GM19397 (cell line): ENCODE data around the gene AFG1L.
"Not testable (repeated sequence)": the region's sequence is repeated elsewhere in the genome, so short reads cannot be mapped to it uniquely, and the experiment has no call there.

Experiments used
- ATAC-seq: cut with Tn5 transposase; IDR thresholded peaks from one replicate; pipeline ENCODE4 v1.9.1; 2021; ENCODE audit warnings: mild to moderate bottlenecking, moderate library complexity; ENCODE audit not compliant: unreplicated experiment

The AFG1L gene

GRCh38 chr6:108507316-108507715 lies 212.5 kb downstream of the AFG1L start:
- no peak for ATAC-seq

DNA sequence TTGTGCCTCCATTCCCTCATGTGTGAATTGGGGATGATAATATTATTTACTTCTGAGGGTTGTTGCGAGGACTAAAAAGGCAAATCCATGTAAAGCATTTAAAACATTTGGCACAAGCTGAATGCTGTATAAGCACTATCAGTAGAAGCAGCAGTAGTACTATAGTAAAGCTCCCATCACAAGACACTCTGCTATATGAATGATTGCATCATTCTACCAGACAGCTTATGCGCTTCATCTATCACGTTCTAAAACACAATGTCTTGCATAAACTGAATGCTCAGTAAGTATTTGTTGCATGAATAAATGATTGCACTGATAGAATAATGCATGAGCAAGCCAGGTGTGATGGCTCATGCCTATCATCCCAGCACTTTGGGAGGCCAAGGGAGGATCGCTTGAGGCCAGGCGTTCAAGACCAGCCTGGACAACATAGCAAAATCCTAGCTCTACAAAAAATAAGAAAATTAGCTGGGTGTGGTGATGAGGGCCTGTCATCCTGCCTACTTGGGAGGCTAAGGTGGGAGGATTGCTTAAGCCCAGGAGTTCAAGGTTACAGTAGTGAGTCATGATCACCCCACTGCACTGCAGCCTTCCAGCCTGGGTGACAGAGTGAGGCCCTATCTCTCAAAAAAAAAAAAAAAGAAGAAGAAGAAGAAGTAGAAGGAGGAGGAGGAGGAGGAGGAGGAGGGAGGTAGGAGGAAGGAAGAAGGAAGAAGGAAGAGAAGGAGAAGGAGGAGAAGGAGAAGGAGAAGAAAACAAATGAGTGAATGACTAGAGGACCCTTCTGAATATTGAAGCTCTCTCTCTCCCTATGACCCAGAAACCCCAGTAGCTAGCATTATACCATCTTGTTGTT lies 215.8 kb downstream of the AFG1L start:
- ATAC-seq: no peak

DNA sequence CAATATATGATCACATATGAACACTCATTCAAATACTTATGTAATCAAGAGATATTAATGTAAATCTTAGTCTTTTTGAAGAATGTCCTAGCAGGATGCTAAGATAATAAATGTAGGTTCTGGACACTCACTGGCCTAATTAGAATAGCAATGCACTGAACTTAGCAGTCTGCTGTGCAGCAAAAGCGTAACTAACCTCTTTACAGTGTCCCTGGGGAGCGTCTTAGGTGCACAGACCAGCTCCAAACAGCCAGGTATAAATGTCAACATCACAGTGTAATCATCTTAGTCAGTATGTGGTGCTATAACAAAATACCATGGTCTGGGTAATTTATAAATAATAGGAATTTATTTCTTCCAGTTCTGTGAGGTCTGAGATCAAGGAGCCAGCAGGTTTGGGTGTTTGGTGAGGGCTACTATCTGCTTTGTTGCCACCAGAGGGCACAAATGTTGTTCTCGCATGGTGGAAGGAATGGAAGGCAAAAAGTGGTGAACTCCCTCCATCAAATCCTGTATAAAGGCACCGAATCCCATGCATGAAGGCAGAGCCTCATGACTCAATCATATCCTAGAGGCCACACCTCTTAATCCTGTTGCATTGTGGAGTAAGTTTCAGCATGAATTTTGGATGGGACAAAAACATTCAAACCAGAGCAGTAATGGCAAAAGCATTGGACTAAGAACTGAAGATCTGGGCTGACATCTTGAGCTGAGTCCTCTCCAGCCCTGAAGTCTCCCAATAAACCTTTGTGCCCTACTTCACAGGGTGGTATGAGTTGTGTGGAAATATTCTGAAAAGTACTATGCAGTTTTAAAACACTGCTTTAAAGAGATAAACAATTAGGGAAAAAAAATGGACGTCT lies 224.1 kb downstream of the AFG1L start:
- ATAC-seq: no peak

DNA sequence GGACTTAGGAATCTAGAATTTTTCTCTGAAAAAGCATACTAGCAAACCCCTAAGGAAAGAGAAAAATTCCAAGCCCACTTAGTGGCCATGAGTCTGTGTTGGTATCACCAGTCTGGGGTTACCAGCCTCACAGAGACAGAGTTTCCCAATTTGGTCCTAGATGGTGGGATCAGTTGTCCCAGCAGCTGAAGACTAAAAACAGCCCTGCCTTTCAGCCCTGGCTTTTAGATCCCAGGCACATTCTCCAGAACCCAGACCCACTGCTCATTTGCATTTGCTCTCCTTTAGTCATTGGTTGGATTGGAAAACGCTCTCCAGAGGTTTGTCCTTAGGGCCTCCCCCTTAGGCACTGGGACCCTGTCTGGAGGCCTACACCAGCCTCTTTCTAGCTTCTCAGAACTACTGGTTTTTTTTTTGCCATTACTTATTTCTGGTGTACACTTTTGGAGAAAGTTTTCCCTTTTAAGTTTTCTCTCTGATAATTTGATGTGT lies 226.8 kb downstream of the AFG1L start:
- ATAC-seq: no peak

DNA sequence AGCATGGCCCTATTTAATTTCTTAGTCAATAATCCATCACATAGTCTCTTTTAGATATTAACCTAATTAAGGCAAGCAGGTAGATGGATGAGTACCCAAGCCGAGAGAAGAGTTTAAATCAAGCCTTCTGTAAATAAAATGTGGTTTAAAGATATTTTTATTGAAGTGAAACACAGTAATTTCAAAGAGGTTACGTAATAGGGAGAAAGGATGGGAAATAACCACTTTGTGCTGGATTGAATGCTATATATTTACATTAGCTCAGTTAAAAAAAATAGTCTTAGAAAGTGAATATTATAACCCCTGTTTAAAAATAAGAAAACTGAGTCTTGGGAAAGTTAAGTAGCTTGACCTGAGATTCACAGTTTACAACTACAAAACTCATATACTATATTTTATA lies 228.8 kb downstream of the AFG1L start:
- ATAC-seq: no peak

- no peak for ATAC-seq
These were observed 229.8 kb downstream of the AFG1L start for GRCh38 chr6:108524528-108525248.

- ATAC-seq: no peak
These were observed 231.9 kb downstream of the AFG1L start for GRCh38 chr6:108526739-108527174.

GRCh38 chr6:108528878-108529277 lies 234.0 kb downstream of the AFG1L start:
- ATAC-seq: no peak

DNA sequence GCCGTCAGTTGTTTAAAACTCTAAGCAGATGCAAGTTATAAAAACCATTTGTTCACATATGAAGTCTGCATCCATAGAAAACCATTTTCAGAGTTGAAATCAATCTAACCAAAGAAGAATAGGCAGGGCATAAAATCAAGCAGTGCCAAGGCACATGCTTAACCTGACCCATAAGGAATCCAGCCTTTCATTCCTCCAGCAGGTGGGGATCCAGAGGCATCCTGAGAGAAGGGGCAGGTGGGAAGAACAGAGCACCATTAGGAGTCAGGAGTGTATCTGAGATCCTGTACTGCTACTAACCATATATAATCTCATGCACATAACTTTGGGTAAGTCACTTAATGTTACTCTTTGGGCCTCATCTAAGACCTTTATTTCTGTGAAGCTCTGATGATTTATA lies 236.5 kb downstream of the AFG1L start:
- no peak for ATAC-seq

DNA sequence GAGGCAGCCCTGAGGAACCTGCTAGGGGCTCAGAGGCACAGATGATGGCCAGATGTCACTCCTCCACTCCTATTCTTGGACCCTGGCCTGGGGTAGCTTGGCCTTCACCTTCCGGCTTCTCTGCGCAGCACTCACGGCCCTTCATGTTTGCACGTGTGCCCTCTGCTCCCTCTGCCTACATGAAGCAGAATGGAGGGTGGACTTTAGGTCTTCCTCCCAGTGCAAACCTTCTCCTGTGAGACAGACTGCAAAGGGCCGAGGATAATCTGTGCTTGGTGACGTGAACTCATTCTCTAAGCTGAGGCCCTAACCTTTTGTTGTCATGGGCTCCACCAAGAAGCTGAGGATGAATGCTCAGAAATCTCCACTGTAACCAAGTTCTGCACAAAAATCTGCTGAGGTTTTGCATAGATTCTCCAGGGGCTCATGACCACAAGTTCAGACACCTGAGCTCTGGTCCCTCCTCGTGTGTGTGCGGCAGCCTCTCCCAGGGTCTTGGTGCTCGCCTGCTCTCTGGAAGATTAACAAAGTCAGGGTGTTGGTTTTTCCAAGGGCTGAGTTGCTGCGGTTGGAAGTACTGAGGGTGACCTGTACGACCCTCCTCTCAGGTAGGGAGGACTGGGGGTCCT lies 240.4 kb downstream of the AFG1L start:
- ATAC-seq: no peak

DNA sequence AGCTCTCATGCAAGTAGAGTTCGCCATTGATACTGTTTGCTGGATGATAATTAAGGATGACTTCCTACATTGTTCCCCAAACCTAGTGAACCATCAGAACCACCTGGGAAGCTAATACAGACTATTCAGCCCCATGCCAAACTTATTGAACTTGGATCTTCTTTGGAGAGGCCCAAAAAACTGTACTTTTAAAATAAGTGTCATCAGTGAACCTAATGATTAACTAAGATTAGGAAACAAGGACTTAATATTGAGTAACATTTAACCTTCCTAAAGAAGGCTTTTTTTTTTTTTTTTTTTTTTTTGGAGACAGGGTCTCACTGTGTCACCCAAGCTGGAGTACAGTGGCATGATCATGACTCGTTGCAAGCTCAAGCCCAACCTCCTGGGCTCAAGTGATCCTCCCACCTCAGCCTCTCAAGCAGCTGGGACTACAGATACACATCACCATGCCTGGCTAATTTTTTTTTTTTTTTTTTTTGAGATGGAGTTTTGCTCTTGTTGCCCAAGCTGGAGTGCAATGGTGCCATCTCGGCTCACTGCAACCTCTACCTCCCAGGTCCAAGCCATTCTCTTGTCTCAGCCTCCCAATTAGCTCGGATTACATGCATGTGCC lies 241.2 kb downstream of the AFG1L start:
- ATAC-seq: not testable (repeated sequence)

DNA sequence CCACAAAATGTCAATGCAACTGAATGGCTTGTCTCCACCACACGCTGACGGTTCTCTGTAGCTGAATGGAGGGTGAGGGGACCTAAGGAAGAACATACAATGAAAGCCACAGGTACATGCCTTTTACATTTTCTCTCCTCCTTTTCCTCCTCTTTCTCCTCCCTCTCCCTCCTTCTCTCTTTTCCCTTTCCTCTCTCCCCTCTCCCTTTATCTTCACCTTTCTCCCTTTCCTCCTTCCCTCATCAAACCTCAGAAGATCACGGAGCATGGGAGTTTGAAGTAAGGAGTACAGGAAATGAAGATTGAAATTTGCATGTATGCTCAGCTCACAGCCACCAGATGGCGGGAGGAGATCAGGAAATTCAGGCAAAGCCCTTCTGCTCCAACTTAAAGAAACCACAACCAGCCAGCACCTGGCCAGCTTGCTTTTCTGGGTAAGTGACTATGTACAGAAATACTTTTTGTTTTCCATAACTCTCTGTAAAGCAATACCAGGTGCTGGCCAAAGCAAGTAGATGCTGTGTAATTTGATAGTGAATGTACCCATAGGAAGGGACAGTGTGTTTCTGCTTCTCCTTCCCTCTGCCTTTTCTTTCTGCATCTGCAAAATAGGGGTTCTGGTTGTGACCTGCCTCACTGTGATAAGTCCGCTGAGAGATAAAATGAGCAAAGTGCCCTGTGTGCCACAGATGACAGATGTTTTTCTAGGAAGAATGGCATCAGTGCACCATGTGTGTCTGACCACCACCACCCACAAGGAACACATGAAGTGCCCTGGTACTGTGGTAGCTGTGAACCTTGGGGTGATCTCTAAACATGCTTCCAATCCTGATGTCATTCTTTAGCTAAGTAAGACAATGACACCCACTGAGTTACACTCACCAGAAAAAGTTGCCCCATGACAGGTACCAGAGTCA lies 247.2 kb downstream of the AFG1L start:
- no peak for ATAC-seq

DNA sequence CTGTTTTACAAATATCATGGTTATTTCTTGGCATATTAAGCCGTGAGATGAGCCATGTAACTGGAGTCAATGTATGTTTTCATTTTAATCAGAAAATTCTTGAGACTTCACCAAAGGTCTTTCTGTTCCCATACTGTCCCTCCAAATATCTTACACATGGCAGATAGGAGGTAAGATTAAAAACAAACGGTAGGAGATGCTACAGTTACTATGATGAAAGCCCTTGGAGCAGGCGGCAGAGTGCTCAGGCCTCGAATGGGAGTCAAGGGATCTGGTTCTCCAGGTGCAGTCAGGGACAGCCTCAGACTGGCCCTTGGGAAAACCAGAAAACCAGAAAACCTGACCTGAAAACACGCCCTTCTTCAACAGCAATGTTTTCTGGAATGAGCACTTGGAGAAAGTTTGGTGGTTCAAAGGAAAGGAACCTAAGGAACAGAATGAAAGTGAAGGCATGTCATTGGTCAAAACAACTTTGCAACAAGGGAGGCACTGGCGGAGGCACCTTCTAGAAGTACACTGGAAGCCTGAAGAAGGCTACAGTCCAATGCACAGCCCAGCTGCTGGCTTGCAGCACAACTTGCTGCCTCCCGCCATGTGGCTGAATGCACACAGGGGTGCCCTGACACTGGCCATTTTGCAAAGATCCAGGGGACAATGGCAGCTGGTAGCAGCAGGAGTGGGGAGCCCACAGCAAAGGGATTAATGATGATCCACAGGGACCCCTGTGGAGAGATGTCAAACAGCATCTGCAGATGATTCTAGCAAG lies 248.5 kb downstream of the AFG1L start:
- ATAC-seq: no peak

GRCh38 chr6:108544606-108545005 lies 249.8 kb downstream of the AFG1L start:
- no peak for ATAC-seq

DNA sequence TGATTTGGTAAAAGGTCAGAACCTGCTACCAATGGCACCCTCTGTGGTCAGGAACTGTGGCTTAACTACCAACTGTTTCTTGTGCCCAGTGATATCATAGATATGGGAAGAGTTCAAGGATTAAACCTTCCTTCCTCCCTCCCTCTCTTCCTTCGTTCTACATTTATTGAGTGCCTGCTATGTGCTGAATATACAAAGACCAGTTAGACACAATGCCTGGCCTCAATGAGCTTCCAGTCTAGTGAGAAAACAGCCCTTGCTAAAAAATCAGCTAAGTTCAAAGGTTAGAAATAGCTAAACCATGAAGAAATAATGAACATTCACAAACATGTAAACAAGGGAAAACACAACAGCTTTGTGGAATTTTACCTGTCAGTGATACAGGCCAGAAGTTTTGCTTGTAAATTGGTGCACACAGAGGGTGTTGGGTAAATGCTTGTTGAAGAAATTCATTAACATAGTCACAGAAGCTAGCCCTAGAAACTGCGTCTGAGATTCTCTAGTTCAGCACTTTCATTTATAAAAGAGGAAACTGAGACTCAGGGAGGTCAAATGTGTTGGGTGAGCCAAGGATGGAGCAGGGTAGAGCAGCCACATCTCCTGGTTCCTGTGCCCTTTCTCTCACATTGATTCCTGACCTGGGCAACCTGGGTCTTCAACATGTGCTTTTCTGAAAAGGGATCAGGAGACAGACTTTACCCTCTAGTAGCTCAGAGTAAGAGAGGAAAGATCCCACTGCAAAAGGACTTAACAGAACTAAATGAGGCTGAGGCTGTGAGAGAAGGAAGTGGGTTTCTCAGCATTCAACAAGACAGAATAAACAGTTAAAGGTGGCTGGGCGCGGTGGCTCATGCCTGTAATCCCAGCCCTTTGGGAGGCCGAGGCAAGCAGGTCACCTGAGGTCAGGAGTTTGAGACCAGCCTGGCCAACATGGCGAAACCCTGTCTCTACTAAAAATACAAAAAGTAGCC lies 251.5 kb downstream of the AFG1L start:
- no peak for ATAC-seq

DNA sequence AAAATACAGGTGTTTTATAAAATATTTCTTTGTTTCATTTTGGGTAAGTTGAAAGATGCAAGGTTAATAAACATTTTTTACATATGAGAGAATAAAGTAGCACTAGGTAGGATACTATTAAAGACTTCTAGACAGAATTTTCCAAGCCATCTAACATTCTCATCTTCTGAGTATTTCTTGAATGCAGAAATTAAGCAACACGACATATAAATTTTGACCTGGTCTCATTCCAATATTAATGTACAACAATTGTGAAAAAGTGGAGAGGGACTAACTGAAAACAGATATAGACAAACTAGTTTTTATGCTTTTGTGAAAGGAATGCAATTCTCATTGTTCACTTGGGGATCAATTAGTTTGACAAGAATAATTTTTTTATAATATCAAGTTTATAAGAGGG lies 254.4 kb downstream of the AFG1L start:
- ATAC-seq: no peak

- ATAC-seq: no peak
These were observed 254.9 kb downstream of the AFG1L start for GRCh38 chr6:108549741-108550140.
